Adrenal gland (tissue), 5 donors: ENCODE data around the gene CACNG1.

Experiments used
- CTCF ChIP-seq, 6 experiments: fragments of 450-650 bp in 4 of 6; fragments of 200-600 bp in 2 of 6; sonication (generic) in 1 of 6; IDR thresholded peaks; 1 replicate in 5 of 6; 2 replicates in 1 of 6; pipeline versions ENCODE4 v1.5.1 to v1.8.0; 2016 to 2021; ENCODE audit warnings: antibody characterized with exemption in 6 of 6, mild to moderate bottlenecking in 2 of 6, moderate library complexity in 1 of 6
- POLR2A ChIP-seq, 2 donors: fragments of 450-650 bp; IDR thresholded peaks; one replicate each; pipeline ENCODE4 v1.6.1; 2017; ENCODE audit warnings: antibody characterized with exemption in 2 of 2, mild to moderate bottlenecking in 2 of 2, moderate library complexity in 1 of 2
- donor health status: DM: no; HTN: no; CAD: no.

DNA sequence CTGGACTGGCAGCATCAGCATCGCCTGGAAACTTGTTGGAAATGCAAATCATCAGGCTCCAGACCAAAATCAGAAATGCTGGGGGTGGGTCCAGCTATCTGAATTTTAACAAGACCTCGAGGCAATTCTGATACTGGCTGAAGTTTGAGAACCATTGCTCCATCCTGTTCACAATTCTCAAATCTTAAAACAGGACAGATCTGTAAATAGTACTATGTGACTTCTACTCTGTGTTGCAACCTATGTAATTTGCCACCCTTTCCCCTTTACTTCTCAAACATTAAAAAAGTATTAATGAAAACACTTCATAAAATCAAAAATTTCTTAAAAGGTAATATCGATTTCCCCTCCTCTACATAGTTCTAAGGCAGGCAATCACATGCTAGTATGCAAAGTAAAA is 28.5 kb downstream of the CACNG1 start:
- TF ChIP-seq CTCF (IDR thresholded peaks at IDR 0.05) (no peak), POLR2A (IDR thresholded peaks at IDR 0.05) (no peak)
